DMS79 (cell line): ENCODE measurements around the gene SBK1.

ENCODE experiments used
- DNase-seq: peaks from one replicate; lab custom pipeline; 2025; lab: John Stamatoyannopoulos, UW

Gene SBK1

DNA sequence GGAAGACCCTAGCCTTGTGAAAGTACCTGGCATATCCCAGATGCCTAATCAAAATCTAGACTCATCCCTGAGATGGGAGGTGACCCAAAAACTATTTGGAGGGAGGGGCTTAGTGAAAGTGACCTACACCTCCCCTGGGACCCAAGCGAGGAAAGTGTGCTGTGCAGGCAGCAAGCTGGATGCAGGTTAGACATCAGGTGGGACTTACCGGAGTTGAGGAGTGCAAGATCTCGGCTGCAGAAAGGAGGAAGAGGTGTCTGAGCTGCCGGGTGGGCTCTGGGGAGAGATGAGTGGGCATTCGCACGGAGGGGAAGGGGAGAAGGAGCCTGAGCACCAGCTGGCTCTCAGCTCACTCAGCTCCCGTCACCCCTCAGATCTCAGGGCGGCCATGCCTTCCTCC is 10.3 kb upstream of the SBK1 start:
- no peak for DNase-seq

DNA sequence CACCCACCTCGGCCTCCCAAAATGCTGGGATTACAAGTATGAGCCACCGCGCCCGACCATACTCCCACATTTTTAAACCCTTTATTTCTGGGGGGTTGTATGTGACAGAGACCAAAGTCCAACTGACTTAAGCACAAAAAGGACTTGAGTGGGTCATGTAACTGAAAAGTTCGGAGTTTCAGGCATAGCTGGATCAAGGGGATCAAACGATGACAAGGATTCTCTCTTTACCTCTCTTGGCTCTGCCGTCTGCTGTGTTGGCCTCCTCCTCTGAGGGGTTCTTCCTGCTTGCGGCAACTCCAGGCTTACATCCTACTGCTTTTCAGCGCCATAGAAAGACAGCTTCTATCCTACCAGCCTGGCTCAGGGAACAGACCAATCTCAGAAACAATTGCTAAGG is 9.2 kb upstream of the SBK1 start:
- no peak for DNase-seq

DNA sequence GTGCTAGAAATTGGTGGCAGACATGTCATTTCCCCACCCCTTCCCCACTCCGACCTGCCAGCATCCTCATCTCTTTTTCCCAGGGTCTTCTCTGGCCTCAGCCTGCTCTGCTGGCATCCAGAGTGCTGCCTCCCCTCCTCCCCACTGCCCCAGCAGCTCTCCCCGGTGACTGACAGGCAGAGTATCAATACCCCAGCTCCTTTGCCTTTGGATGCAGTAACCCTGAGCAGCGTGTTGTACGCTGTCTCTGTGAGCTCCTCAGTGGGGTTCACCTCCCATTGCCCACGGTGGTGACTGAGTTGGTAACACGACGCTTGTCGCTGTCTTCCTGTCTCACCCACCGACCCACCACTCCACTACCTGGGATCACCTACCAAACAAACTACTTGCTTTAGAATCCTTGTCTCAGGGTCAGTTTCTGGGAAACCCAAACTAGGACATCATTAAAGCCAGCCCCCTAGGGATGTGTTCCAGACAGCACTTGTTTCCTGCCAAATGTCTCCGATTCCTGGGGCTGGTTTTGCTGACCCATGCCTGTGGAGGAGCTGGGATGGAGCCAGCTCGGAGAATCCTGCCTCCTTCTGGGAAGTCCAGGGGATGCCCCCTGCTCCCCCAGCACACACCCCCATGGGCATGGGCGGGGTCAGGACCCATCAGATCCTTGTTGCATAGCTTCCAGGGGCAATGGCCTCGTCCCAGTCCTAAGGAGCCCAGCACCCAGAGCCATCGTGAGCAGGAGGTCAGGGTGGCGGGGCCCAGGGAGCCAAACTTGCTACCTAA is 8.3 kb upstream of the SBK1 start:
- DNase-seq = no peak

DNA sequence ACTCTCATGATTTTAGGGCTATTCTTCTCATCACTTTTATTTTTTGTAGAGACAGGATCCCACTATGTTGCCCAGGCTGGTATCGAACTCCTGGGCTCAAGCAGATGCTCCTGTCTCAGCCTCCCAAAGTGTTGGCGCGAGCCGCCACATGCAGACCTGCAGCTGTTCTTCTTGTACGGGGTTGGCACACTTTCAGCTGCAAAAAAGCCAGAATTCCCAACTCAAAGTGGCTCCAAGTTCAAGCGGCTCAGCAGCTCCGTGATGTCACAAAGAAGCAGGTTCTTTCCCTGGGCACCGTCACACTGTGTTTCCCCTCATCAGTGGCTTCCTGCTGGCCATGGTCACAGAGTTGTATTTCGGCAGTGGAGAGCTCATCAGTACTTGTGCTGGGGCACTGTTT is 6.7 kb upstream of the SBK1 start:
- no peak for DNase-seq

DNA sequence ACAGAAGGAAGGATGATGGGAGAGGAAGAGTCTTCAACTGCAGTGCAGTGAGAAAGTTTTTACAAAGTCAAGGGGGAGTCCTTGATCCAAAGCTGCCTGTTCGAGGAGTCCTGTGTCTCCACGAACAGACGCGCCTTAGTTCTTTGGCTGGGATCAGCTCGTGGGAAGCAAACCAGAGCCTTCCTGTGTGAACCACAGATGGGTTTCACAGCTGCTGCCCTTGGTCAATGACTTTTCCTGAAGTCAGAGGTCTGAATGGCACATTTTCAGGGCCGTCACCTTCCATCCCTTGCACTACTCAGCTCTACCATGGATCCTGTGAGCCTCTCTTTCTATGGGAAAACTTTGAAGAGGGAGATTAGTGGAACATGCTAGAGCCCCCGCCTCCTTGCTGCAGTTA is 4.2 kb upstream of the SBK1 start:
- DNase-seq = no peak

DNA sequence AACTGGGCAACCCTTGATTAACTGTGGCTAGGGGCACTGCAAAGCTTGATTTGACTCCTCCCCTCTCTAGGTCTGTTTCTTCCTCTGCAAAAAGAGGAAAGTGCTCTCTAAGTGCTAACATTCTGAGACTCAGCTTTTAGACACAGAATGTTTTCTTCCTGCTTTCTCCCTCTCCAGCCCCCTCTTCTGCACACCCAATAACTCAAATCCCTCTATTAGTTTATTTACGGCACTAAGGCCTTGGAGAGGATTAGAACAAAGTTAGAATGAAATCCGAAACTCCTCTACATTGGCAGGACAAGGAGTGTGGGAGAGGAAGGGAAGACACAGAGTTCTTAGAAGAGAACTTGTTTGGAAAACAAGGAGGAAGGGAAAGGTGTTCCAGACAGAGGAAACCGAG is 3.3 kb upstream of the SBK1 start:
- DNase-seq = no peak

DNA sequence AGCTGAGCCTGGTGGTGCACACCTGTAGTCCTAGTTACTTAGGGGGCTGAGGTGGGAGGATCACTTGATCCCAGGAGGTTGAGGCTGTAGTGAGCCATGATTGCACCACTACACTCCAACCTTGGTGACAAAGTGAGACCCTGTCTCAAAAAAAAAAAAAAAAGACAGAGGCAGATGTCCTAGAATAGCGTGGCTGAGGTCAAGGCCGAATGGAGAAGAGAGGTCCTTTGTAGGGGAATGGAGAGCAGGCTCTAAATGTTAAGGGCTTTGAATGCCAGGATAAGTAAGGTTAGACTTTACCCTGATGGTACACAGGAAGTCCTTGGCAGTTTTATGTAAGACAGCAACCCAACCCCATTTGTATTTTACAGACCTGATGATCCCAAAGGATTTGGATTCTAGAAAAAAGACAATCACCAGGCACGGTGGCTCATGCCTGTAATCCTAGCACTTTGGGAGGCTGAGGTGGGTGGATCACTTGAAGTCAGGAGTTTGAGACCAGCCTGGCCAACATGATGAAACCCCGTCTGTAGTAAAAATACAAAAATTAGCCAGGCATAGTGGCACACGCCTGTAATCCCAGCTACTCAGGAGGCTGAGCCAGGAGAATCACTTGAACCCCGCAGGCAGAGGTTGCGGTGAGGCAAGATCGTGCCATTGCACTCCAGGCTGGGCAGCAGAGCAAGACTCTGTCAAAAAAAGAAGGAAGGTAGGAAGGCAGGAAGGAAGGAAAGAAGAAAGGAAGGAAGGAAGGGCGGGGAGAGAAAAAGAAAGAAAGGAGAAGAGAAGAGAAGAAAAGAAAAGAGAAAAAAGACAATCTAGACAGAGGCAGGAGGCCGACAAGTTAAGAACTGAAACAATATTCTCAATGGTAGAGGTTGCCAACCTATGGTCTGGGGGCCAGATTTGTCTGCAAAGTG is 2.1 kb upstream of the SBK1 start:
- no peak for DNase-seq

DNA sequence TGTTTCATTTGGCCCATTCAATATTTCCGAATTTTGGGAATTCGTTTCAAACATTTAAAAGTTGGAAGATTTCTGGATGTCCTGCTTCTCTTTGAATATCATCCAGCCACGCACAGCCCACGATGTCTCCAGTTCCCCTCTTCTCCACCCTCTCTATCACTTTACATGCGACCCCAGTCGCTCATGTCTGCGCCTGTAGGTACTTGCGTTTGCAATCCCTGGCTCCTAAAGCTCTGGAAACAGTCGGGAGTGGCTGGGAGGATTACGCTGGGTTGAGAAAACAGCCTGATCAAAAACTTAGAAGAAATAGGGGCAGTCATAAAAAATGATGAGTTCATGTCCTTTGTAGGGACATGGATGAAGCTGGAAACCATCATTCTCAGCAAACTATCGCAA is 1.5 kb upstream of the SBK1 start:
- DNase-seq = no peak

DNA sequence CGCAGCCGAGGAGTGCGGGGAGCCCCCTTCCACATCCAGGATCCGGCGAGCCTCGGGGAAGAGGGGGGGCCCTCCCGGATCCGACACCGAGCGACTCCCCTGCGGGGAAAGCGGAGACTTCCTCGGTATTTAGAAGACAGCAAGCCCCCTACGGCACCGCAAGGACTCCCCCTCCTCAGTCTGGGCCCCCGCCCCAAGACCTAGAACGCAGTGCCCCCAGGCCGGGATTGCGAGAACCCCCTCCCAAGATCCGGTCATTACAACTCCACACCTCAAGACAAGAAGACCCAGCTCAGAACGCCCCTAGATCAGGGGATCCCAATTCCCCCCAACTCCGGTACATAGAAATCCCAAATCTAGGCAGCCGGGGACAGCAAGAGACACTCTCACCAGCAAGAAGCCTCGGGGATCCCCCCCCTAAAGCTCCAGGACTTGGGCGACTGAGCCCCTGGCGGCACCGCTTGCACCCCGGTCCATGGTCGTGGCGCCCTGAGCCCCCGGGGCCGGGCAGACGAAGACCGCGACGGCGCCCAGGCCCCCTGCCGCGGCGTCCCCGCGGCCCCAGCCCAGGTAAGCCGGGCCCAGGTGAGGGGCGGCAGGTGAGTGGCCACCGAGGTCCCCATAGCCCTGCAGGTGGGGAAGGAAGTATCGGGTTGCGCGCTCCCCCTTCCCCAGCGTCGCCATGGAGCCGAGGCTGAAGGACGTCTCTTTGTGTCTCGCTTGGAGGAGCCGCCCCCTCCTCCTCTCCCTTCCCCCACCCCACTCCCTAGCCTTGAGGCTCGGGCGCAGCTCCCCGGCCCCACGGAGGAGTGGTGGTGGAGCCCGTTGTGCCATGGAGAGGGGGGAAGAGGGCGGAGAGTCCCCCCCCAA is 641 bp downstream of the SBK1 start:
- peak; percentile 84 for DNase-seq

DNA sequence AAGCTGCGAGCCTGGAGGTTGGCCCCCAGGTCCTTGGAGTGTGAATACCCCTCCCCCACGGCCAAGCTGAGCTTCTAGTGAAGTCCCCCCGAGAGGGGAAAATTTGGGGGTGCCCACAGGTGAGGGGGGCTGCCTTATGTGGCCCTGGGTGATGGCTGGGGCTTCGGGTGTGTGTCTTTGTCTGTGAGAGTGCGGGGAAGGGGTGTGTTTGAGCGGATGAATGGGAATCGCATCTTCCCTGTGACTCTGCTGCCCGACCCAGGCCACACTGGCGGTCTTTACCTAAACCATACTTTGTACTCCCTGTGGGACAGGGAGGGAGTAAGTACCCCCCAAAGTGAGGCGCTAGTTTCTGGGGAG is 1.3 kb downstream of the SBK1 start:
- no peak for DNase-seq

DNA sequence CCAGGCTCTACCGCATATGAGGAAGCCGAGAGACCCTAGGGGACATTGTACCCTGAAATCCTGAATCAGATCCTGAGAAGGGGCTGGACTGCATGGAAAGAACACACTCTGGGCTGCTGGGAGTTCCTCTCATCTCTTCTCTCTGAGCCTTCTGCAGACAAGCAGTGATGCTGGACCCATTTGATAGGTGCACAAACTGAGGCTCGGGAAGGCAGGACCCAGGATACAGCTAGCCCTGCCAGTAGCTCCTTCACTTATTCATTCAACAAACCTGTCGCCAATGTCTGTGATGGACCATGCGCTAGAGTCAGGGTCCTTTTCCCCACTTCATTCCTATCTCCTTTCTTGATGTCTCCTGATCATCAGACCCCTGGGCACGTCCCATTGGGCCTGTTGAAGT is 1.9 kb downstream of the SBK1 start:
- DNase-seq = no peak

DNA sequence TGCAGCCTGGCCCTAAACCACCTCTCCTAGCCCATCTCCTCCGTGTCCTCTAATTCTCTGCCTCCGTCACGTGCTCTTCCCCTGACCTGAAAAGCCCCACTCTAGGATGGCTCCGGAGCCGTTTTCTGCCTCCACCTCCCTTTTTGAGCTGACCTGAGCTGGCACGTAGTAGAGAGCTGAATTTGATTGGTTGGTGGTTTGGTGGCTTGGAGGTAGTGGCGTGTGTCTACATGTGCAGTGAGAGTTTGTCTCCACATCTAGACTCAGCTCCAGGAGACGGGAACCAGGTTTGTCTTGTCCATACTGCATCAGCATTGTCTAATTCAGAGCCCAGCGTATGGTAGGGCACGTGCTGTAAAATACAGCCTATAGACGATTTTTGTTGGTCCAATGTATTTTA is 3.0 kb downstream of the SBK1 start:
- no peak for DNase-seq

DNA sequence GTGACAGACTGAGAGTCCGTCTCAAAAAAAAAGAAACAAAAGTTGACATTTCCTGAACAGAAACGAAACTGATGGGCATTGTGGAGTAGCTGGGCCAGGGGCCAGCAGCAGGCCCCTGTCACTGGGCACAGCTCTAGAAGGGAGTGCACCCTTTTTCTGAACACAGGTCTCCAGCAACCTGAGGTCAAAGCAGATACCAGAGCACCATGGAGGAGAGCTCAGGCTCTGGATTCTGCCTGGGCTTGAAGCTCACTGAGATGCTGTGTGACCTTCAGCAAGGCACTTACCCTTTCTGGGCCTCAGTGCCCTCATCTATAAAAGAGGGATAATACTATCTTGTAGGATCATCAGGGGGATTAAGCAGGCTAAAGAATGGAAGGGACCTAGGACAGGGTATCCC is 5.0 kb downstream of the SBK1 start:
- DNase-seq = no peak

DNA sequence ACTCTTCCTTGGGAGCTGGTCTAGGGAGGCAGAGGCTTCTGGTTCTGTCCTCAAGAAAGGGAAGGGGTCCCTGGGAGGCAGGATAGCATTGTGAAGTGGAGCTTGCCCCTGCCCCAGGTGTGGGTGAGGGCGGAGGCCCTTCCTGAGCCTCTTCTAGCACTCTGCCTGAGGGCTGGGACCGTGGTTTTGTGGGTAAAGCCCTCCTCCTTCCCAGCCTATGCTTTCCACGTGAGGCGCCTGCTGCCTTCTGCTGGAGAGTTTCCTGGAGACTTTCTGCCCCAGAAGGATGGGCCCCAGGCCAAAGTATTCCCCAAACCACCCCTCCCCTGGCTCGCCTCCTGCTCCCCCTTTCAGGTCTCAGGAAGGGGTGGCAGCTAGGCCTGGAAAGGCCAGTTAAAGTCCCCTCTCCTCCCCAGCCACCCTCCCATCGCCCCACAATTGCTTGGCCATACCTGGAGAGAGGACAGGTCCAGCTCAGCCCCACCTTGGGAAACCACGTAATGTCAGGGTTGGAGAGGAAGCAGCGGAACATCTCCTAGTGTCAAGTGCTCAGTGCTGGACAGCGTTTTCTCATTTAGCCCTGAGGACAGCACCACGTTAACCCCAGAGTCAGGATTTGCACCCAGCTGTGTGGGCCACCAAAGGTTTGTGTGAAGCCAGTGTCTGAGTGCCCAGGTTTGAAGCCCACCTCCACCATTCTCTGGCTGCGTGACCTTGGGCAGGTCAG is 5.6 kb downstream of the SBK1 start:
- peak; percentile 12 for DNase-seq

DNA sequence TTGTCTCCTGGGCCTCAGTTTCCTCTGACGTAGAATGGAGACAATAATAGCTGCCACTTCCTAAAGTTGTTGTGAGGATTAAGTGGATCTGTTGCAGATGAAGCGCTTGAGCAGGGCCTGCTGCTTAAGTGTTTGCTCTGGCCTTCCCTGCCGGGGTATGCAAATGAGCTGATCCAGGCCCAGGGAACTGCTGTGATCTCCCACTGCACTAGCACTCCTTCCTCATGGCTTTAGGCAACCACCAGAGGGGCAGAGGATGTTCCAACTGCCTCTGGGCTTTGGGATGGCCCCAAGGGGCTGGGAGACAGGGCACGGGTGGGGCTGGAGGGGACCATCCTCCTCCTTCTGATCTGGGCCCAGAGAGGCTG is 6.2 kb downstream of the SBK1 start:
- peak; percentile 9 for DNase-seq

DNA sequence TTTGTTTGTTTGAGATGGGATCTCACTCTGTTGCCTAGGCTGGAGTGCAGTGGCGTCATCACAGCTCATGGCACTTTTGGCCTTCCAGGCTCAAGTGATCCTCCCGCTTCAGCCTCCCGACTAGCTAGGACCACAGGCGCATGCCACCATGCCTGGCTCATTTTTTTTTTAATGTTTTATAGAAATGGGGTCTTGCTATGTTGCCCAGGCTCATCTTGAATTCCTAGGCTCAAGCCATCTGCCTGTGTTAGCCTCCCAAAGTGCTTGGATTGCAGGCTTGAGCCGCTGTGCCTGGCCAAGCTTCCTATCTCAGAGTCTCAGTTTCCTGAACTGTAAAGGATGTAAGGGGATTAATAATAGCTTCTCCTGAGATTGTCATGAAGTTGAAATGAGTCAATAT is 8.0 kb downstream of the SBK1 start:
- no peak for DNase-seq

DNA sequence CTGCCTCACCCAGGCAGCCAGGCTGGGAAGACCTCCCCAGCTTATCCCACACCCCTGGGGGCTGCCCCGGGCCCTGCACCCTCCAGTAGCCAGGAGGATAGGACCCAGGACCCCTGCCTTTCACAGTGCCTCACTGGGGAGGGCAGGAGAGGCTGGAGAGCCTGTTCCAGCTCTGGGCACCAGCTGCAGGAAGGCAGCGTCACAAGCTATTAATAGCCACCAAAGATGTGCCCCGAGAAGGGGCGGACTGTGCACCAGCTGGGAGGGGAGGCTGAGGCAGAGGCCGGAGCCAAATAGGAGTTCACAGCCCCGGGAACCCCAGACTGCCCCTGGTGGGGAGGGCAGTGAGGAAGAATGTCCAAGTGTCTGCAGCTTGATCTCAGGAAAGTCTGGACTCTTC is 8.8 kb downstream of the SBK1 start:
- DNase-seq = no peak

DNA sequence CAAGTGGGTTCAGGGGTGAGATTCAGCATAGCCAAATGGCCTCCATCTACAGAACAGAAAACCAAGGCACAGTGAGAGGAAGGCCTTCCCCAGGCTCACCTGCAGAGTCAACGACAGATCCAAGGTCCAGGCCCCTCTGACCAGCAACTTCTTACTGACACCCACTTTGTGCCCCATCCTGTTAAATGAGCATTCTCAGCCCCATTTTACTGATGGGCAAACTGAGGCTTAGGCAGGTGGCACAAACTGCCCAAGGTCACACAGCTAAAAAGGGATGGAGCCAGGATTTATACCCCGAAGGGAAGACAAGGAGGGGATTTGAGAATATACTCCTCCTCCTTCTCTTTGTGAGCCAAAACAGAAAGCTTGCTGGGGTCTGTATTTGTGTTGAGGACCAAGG is 9.3 kb downstream of the SBK1 start:
- DNase-seq = no peak

DNA sequence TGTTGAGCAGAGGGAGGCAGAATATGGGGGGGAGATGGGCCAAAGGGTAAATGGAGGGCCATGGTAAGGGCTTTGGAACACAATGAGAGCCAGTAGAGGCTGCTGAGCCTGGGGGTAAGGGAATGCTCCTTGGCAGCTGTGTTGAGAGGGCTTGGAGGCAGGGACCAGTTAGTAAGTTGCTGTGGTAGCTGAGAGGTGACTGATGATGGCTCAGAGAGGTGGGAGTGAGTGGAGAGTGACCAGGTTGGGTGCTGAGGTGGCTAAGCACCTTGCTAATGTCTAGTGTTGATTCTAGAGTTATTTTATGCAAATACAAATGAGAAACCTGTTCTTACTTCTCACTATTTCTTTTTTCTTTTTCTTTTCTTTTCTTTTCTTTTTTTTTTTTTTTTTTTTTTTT is 10.8 kb downstream of the SBK1 start:
- no peak for DNase-seq

DNA sequence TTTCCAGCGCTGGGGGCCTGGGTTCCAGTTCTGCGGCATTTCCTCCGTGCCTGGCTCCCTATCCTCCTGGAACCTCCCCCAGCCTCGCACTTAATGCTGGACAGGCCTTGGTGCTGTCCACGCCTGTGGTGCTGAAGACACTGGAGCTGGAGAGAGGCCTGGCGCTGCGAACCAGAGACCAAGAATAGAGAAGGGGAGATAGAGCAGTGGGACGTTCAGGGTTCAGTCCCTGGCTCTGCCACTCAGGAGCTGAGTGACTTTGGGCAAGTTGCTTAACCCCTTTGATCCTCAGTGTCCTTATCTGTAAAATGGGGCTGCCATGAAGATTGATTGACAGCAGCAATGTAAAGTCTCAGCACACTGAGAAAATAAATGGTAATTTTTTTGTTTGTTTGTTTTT is 11.9 kb downstream of the SBK1 start:
- no peak for DNase-seq

DNA sequence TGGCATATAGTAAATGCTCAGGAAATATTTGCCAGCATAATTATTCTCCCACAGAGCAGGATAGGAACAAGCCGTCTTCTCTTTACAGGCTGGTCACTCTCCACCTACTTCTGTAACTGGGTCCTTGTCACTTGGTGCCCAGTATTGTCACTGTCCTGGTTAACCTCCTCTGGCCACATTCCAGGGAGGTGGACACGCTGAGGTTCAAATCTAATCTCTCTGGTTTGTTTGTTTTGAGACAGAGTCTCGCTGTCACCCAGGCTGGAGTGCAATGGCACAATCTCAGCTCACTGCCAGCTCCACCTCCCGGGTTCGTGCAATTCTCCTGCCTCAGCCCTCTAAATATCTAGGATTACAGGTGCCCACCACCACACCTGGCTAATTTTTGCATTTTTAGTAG is 15.6 kb downstream of the SBK1 start:
- DNase-seq = no peak
